HL-60 (cell line): ENCODE measurements around the gene BLOC1S1.
"Not testable (repeated sequence)": the region's sequence is repeated elsewhere in the genome, so short reads cannot be mapped to it uniquely, and the experiment has no call there.

ENCODE experiments used
- CTCF ChIP-seq: IDR thresholded peaks from one replicate; pipeline ENCODE4 v1.5.1; 2011; ENCODE audit warnings: low read length, control low read depth, inconsistent platforms; ENCODE audit not compliant: insufficient read depth
- POLR2AphosphoS5 ChIP-seq: IDR thresholded peaks from 2 replicates; pipeline ENCODE4 v1.6.1; 2012; ENCODE audit warnings: low read depth
- REST ChIP-seq: IDR thresholded peaks from 2 replicates; pipeline ENCODE4 v1.6.1; 2012; ENCODE audit warnings: low read depth; ENCODE audit not compliant: insufficient replicate concordance
- SPI1 ChIP-seq: IDR thresholded peaks from 2 replicates; pipeline ENCODE4 v1.6.1; 2012; ENCODE audit warnings: low read depth, mild to moderate bottlenecking, borderline replicate concordance

- TF ChIP-seq SPI1, REST, CTCF, POLR2AphosphoS5: not testable (repeated sequence)
These were observed 42.7 kb downstream of the BLOC1S1 start for GRCh38 chr12:55758575-55758974.
